PC-3 (cell line): Measurements from ENCODE around the gene TTC39B. TPM values are rescaled to one million over a fixed set of nuclear protein-coding genes. Genes with fewer than 3 reads are reported as not detected.

Source experiments
- ATAC-seq: fragments of 200-7000 bp; cut with Tn5 transposase; 2 replicates; pipeline ENCODE4 v1.9.1; 2020; ENCODE audit warnings: mild to moderate bottlenecking, moderate library complexity
- BruUV-seq: library from RNA; stranded (reverse); fragments of 400-500 nt; replicated peaks from 2 replicates; lab custom pipeline; 2021; lab: Mats Ljungman, UMichigan
- CTCF ChIA-PET: fragments of 300-600 bp; sonication (Branson Sonifier 250); formaldehyde crosslinking; loops from one replicate; lab custom pipeline; 2022; ENCODE audit warnings: antibody characterized with exemption; lab: Charles Lee
- POLR2A ChIA-PET: fragments of 300-600 bp; sonication (Branson Sonifier 250); formaldehyde crosslinking; loops from one replicate; lab custom pipeline; 2022; ENCODE audit warnings: antibody characterized with exemption; ENCODE audit not compliant: unreplicated experiment; lab: Charles Lee
- DNase-seq: peaks from one replicate; pipeline ENCODE4 v3.0.0-alpha.2; 2015
- H2AFZ ChIP-seq: fragments of 300-600 bp; sonication (generic); 2 replicates; pipeline ENCODE4 v1.6.0; 2016; ENCODE audit warnings: antibody characterized with exemption, low read length
- H3F3A ChIP-seq: fragments of 300-600 bp; sonication (generic); one replicate; pipeline ENCODE4 v1.6.0; 2017; ENCODE audit warnings: antibody characterized with exemption, low read length, control low read depth, mild to moderate bottlenecking; ENCODE audit not compliant: unreplicated experiment
- H3K27ac ChIP-seq: fragments of 300-600 bp; sonication (generic); 2 replicates; pipeline ENCODE4 v1.5.1; 2016; ENCODE audit warnings: mild to moderate bottlenecking, low read length
- H3K27me3 ChIP-seq: fragments of 300-600 bp; sonication (generic); 2 replicates; pipeline ENCODE4 v1.6.1; 2016; ENCODE audit warnings: low read length, mixed read lengths
- H3K36me3 ChIP-seq: fragments of 300-600 bp; sonication (generic); 2 replicates; pipeline ENCODE4 v1.6.1; 2016; ENCODE audit warnings: low read depth, mixed run types, low read length, mixed read lengths
- H3K4me1 ChIP-seq: fragments of 300-600 bp; sonication (generic); 2 replicates; pipeline ENCODE4 v1.5.1; 2016; ENCODE audit warnings: low read length; ENCODE audit not compliant: insufficient read depth
- H3K4me2 ChIP-seq: fragments of 300-600 bp; sonication (generic); 2 replicates; pipeline ENCODE4 v1.6.0; 2016; ENCODE audit warnings: low read length
- H3K4me3 ChIP-seq: fragments of 300-600 bp; sonication (generic); 2 replicates; pipeline ENCODE4 v1.5.1; 2016; ENCODE audit warnings: mild to moderate bottlenecking, low read length, mixed read lengths
- H3K79me2 ChIP-seq: fragments of 300-600 bp; sonication (generic); 2 replicates; pipeline ENCODE4 v1.6.1; 2017; ENCODE audit warnings: low read length, mixed read lengths
- H3K9ac ChIP-seq: fragments of 300-600 bp; sonication (generic); 2 replicates; pipeline ENCODE4 v1.6.0; 2016; ENCODE audit warnings: mild to moderate bottlenecking, low read length
- H3K9me2 ChIP-seq: fragments of 300-600 bp; sonication (generic); replicated peaks from 2 replicates; pipeline ENCODE4 v1.6.1; 2016; ENCODE audit warnings: mixed run types, low read length, mixed read lengths
- H3K9me3 ChIP-seq: fragments of 300-600 bp; sonication (generic); 2 replicates; pipeline ENCODE4 v1.6.1; 2016; ENCODE audit warnings: low read length, mixed read lengths
- H4K20me1 ChIP-seq: fragments of 300-600 bp; sonication (generic); 2 replicates; pipeline ENCODE4 v1.6.1; 2016; ENCODE audit warnings: low read length, mixed read lengths
- EZH2 ChIP-seq: fragments of 300-600 bp; sonication (generic); IDR thresholded peaks from one replicate; pipeline ENCODE4 v1.6.1; 2017; ENCODE audit warnings: antibody characterized with exemption, mild to moderate bottlenecking, low read length; ENCODE audit not compliant: unreplicated experiment
- EZH2phosphoT487 ChIP-seq: fragments of 300-600 bp; sonication (generic); IDR thresholded peaks from 2 replicates; pipeline ENCODE4 v1.6.1; 2018; ENCODE audit warnings: mild to moderate bottlenecking, antibody characterized with exemption, low read length, borderline replicate concordance
- intact Hi-C: fragments of 100-400 bp; cut with micrococcal nuclease; formaldehyde crosslinking; loops from 2 replicates; pipeline ENCODE4 v1.9.0; 2023
- total RNA-seq: library from RNA; depleted of rRNA; stranded (reverse); fragments of >200 nt; gene quantifications from 2 replicates; pipeline ENCODE4 v1.2.3, GENCODE V29; 2014
- TF ChIP-seq, protein P1 (sequence below): fragments of 300-600 bp; sonication (generic); conservative IDR thresholded peaks from 2 replicates; pipeline ENCODE4 v1.5.1; 2017; ENCODE audit warnings: antibody characterized with exemption, low read depth, mild to moderate bottlenecking, low read length

TTC39B gene
- total RNA-seq, 1 experiment from 2014 or later = 1.5 TPM

DNA sequence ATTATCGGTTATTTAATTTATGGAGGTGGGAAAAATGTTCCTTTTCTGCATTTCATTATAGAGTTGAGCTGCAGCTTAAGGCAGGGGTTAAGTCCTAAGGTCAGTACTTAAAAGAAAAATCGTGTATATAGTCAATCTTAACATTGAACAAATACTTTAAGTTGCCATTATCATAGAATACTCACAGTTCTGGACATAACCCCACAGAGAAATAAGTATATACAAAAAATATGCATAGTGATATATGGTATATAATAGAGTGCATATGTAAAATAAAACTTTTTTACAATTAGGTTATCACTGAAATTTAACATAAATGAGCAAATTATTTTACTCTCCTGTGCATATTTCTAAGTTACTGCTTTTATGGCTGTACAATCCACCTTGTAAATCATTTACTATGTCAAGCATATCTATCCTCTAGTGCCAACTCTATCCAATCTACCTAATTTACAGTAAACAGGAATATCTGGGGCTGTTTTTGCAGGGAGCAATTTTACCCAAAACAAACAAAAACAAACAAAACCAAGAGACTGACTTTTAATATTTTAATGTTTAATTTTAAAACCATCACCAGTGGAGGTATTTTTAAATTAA lies 28.8 kb downstream of the TTC39B start:
- Histone ChIP-seq H3F3A (no peaks in the 10 kb centered on the region), H3K79me2 (no peaks in the 10 kb centered on the region), H2AFZ (no peak overlapping the region), H3K9ac (no peak overlapping the region), H3K4me1 (no peaks in the 10 kb centered on the region; the same call in 1 of the 2 replicates), H3K9me2 (no peaks in the 10 kb centered on the region), H4K20me1 (no peaks in the 10 kb centered on the region), H3K4me2 (no peak overlapping the region), H3K36me3 (no peaks in the 10 kb centered on the region), H3K27ac (no peak overlapping the region), H3K27me3 (no peaks in the 10 kb centered on the region), H3K4me3 (no peak overlapping the region), H3K9me3 (no peaks in the 10 kb centered on the region)
- no peak for TF ChIP-seq EZH2
- no peak for TF ChIP-seq EZH2phosphoT487
- TF ChIP-seq, protein P1, sequence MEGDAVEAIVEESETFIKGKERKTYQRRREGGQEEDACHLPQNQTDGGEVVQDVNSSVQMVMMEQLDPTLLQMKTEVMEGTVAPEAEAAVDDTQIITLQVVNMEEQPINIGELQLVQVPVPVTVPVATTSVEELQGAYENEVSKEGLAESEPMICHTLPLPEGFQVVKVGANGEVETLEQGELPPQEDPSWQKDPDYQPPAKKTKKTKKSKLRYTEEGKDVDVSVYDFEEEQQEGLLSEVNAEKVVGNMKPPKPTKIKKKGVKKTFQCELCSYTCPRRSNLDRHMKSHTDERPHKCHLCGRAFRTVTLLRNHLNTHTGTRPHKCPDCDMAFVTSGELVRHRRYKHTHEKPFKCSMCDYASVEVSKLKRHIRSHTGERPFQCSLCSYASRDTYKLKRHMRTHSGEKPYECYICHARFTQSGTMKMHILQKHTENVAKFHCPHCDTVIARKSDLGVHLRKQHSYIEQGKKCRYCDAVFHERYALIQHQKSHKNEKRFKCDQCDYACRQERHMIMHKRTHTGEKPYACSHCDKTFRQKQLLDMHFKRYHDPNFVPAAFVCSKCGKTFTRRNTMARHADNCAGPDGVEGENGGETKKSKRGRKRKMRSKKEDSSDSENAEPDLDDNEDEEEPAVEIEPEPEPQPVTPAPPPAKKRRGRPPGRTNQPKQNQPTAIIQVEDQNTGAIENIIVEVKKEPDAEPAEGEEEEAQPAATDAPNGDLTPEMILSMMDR = no peak
- DNase-seq (no peak), ATAC-seq (no peak)
- intact Hi-C loops = loop anchor here (1.0 to 10.0 kb wide), 4 partner anchors 124 to 327 kb away; no protein-coding TSS in a partner anchor
- no TSS peak for BruUV-seq
- POLR2A ChIA-PET = interaction anchor here (0.7 kb wide), 1 partner anchor 32 kb away, joined by 6 read pairs; no protein-coding TSS in a partner anchor
- CTCF ChIA-PET = interaction anchor here (0.7 to 1.0 kb wide), 2 partner anchors 28 to 33 kb away, joined by 3 to 4 read pairs; no protein-coding TSS in a partner anchor

GRCh38 chr9:15277400-15278090 lies 29.5 kb downstream of the TTC39B start:
- intact Hi-C loops = loop anchor here (1.0 to 10.0 kb wide), 4 partner anchors 125 to 327 kb away; no protein-coding TSS in a partner anchor
- Histone ChIP-seq H3K27ac (no peak overlapping the region), H4K20me1 (no peaks in the 10 kb centered on the region), H3K36me3 (no peaks in the 10 kb centered on the region), H2AFZ (no peak overlapping the region), H3K27me3 (no peaks in the 10 kb centered on the region), H3K9ac (no peak overlapping the region), H3K4me3 (no peak overlapping the region), H3K4me1 (no peaks in the 10 kb centered on the region; the same call in 1 of the 2 replicates), H3K9me3 (no peaks in the 10 kb centered on the region), H3K79me2 (no peaks in the 10 kb centered on the region), H3K4me2 (no peak overlapping the region), H3F3A (no peaks in the 10 kb centered on the region), H3K9me2 (no peaks in the 10 kb centered on the region)
- POLR2A ChIA-PET = interaction anchor here (0.7 kb wide), 1 partner anchor 33 kb away, joined by 6 read pairs; no protein-coding TSS in a partner anchor
- ATAC-seq (no peak), DNase-seq (peak; percentile 53)
- TF ChIP-seq, protein P1 = peak; percentile 64
- no peak for TF ChIP-seq EZH2
- no TSS peak for BruUV-seq
- CTCF ChIA-PET = interaction anchor here (0.7 to 1.0 kb wide), 2 partner anchors 29 to 34 kb away, joined by 3 to 4 read pairs; no protein-coding TSS in a partner anchor
